IPS-NIHi7 (cell line): ENCODE measurements around the gene HMCN2.

Experiments used
- DNase-seq: peaks from one replicate; pipeline ENCODE4 v3.0.0; 2012; ENCODE audit warnings: mixed read lengths; ENCODE audit errors: extremely low spot score

HMCN2 gene

GRCh38 chr9:130364619-130365322, 99.2 kb downstream of the HMCN2 start:
- DNase-seq: no peak

GRCh38 chr9:130365323-130365721, 99.8 kb downstream of the HMCN2 start:
- DNase-seq: no peak

GRCh38 chr9:130366072-130366471, 100.5 kb downstream of the HMCN2 start:
- DNase-seq: no peak

- DNase-seq: no peak
Observed at GRCh38 chr9:130366888-130367550, 101.5 kb downstream of the HMCN2 start.

DNA sequence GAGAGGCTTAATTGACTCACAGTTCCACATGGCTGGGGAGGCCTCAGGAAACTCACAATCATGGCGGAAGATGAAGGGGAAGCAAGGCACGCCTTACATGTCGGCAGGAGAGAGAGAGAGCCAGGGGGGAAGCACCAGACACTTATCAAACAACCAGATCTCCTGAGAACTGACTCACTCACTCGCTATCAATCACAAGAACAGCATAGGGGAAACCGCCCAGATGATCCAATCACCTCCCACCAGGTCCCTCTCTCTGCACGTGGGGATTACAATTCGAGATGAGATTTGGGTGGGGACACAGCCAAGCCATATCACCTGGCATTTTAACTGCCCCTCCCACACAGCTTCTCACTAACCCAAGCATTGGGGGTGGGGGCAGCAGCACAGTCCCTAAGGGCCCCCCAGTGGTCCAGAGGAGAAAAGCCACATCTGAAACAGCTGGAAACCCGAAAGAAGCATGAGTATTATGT, 103.1 kb downstream of the HMCN2 start:
- DNase-seq: no peak

- DNase-seq: no peak
Observed at GRCh38 chr9:130370226-130370625, 104.7 kb downstream of the HMCN2 start.

DNA sequence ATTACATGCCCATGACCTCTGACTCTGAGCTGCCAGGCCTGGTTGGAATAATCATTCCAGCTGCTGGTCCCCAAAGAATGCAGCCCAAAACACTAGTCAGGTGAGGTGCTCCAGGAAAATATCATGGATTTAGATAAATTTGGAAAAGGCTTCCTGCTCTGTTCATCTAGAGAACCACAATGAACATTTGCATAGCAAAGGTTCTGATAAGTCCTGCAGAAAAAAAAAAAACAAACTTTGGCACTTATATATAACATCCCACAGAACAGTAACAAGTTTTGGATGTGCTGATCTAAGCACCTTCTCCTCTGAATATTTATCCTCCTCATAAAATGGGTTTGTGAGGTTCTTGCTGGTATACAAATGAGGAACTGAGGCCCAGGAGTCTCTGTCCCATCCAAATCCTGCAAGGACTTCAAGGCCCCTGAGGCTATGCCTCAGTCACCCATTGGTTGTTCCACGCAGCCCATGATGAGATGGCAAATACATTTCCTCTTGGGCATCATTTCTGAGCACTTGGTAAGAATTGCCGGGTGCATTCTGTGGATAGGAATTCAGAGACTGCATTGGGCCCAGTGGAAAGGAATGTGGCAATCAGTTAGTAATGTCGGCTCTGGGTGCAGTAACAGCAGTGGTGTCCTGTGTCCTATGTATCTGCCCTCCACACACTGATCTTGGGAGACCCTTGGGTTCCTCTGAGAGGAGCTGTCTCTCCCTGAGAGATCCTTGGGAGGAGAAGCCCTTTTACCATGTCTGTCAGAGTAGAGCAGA, 105.8 kb downstream of the HMCN2 start:
- DNase-seq: no peak

GRCh38 chr9:130372057-130372456, 106.5 kb downstream of the HMCN2 start:
- peak; percentile 56 for DNase-seq

GRCh38 chr9:130373679-130374325, 108.2 kb downstream of the HMCN2 start:
- no peak for DNase-seq

DNA sequence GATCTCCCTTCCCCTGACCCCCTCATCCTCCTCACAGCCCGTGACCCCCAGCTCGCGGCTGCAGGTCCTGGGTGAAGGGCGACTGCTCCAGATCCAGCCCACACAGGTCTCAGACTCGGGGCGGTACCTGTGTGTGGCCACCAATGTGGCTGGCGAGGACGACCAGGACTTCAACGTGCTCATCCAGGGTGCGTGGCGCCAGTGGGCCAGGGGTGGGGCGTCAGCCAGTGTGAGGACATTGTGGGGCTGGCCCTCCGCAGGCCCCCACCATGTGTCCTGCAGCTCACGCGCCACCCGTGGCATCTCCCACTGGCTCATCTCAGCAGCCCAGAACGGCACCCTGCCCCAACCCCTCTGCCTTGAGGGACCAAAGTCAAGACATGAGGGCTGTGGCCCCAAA, 112.1 kb downstream of the HMCN2 start:
- DNase-seq: no peak

DNA sequence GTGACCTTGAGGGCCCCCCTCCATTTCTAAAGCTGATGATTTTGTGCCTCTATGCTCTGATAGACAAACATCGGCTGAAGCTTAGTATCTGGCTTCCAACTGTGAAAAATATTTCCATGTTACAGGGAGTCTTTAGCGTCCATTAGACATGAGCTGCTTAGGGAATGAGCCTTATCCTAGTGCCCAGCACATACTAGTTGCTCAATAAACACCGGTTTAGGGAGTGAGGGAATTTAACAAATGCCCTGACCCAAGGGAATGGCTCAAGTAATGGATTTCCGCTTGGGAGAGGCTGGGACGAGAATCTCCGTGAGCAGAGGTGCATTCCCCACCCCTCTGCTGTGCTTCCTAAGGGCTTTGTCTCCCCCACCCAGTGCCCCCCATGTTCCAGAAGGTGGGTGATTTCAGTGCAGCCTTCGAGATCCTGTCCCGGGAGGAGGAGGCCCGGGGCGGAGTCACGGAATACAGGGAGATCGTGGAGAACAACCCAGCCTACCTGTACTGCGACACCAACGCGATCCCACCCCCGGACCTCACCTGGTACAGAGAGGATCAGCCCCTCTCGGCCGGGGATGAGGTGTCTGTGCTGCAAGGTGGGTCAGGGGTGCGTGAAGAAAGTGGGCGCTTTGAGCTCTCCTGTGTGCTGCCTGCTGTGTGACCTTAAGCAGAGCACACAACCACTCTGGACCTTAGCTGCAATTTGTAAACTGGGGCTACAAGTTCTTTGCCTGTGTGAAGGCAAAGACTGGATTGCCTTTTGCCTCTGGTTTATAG, 113.5 kb downstream of the HMCN2 start:
- DNase-seq: no peak

GRCh38 chr9:130379649-130379970, 114.0 kb downstream of the HMCN2 start:
- DNase-seq: no peak

DNA sequence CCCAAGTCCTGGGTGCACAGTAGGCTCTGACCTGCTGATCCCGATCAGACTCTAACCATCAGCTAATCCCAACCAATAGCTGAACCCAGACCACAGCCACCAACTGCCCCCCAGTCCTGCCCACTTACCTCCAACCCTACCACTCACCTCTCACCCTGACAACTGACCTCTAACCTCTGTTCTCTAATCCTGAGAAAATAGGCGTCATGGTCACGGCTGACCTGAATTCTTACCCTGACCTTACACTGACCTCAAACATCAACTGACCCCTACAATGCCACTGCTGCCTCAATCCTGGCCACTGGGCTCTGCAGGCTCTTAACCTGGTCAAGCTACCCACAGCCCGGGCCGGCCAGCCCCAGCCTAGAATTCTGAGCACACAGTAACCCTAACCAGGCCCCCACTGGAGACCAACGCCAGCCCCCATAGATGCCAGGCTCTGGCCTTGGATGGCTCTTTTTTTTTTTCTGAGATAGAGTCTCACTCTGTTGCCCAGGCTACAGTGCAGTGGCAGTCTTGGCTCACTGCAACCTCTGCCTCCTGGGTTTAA, 115.4 kb downstream of the HMCN2 start:
- no peak for DNase-seq

DNA sequence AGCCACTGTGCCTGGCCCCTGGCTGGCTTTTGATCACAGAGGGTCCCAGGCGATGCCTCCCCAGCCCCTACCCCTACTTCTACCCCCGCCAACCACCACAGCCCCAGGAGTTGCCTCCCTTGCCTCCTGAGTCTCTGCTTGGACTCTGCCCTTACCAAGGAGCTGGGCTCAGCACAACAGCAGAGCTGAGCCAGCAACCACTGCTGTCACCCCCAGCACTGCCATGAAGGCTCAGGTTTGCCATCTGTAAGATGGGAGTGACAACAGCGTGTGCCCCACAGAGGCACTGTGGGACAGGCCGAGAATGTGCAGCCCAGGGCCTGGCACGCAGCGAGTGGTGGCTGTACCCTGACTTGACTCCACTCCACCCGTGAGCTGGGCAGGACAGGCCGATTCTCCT, 116.1 kb downstream of the HMCN2 start:
- DNase-seq: no peak

DNA sequence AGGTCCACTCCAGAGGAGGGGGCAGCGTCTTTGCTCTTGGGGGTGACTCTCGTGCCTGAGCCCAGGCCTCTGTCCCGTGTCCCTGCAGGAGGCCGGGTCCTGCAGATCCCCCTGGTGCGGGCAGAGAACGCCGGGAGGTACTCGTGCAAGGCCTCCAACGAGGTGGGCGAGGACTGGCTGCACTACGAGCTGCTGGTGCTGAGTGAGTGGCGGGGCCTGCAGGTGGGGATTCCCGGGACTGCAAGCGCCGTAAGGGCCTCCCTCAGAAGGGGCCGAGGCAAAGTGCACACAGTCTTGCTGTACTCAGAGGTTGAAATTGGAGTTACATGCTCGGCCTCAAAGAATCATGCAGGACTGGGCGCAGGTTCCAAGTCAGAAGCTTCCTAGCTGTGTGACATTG, 116.5 kb downstream of the HMCN2 start:
- DNase-seq: no peak

- DNase-seq: no peak
Observed at GRCh38 chr9:130382636-130383349, 117.2 kb downstream of the HMCN2 start.

DNA sequence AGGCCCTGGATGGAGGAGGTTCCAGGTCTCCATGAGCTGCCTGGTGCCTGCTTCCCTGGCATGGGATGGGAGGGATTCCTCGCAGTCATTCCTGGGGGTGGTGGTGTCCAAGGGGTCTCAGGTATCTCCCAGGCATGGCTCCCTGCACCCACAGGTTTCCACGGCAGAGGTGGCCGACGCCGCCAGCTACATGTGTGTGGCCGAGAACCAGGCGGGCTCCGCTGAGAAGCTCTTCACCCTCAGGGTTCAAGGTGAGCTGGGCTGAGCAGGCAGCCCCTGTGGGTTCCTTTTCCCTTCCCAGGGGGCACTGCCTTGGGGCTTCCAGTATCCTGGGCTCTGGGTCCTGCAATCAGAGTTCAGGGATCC, 117.8 kb downstream of the HMCN2 start:
- no peak for DNase-seq

DNA sequence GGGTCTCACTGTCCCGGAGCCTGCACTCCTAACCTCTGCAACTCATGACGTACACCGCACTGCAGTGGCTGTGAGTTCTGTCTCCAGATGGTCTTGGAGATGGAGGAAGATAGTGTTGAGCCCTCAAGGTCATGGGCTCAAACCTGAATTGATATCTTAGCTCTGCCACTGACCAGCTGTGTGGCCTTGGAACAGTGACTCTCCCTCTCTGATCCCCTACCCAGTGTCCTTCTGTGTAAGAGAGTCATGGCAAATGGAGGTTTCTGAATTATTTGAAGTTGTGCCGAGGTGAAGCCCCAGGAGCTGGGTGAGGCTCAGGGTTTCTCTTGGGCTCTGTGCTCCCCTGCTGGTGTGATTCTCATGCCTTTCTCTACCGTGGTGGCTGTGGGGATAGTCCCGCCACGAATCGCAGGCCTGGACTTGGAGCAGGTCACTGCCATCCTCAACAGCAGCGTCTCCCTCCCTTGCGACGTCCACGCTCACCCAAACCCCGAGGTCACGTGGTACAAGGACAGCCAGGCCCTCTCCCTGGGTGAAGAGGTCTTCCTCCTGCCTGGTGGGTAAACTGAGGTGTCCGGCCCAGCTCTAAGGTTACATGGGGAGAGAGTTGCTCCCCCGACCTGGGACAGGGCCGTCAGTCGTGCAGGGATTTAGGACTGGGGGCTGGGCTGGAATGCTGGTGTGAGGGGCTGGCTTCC, 118.6 kb downstream of the HMCN2 start:
- DNase-seq: no peak

DNA sequence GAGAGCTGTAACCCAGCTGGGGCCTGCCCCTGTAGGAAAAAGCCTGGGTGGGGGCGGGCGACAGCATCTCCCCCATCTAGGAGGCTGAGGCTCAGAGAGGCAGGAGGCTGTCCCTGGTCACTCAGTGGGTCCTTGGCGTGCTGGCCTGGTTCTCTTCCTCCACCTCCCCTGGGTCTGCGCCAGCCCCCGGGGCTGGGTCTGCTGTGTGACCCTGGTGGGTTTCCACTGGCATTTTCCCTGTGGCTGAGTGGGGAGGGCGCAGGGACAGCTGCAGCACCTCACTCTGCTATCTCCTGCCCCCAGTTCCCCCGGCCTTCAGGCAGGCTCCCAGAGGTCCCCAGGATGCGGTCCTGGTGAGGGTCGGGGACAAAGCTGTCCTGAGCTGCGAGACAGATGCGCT, 119.7 kb downstream of the HMCN2 start:
- DNase-seq: no peak

DNA sequence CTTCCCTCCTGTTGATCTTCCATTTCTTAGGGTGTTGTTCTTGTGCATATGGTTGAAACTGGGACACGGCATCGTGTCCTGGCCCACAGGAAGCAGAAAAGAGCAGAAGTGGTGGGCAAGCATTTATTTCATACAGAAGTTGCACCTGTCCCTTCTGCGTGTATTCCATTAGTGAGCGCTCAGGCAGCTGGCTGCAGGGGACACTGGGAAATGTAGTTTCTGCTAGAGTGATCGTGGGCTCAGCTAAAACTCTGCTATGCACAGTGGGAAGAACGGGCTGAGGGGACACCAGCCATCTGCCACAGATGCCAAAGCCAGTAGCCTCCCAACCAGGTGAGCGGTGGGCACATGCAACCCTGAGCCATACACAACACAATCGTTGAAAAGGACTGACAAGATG, 121.8 kb downstream of the HMCN2 start:
- no peak for DNase-seq
